SK-MEL-5 (cell line): Measurements from ENCODE around the gene PLEKHG1. TPM values are rescaled to one million over a fixed set of nuclear protein-coding genes. Genes with fewer than 3 reads are reported as not detected.

Source experiments
- DNase-seq: peaks from one replicate; pipeline ENCODE4 v3.0.0-alpha.2; 2016; ENCODE audit warnings: low read depth, low spot score
- in situ Hi-C: cut with HindIII; loops from 2 replicates; pipeline ENCODE4 v1.10.0; 2016; ENCODE audit warnings: low sequenced_read_pairs, high pct_unique_total_duplicates, low pct_unique_long_range_greater_than_20kb
- total RNA-seq: library from RNA; depleted of rRNA; stranded (reverse); fragments of >200 nt; shearing (Covaris generic); gene quantifications from 2 replicates; pipeline ENCODE4 v1.2.3, GENCODE V29; 2014

Gene PLEKHG1
- total RNA-seq, 1 experiment from 2014 or later, result 3.5 TPM

GRCh38 chr6:150606647-150607328 lies 7.1 kb downstream of the PLEKHG1 start:
- in situ Hi-C loops, result no loop called here
- DNase-seq, result no peak

GRCh38 chr6:150607329-150607650 lies 7.6 kb downstream of the PLEKHG1 start:
- in situ Hi-C loops, result no loop called here
- no peak for DNase-seq

DNA sequence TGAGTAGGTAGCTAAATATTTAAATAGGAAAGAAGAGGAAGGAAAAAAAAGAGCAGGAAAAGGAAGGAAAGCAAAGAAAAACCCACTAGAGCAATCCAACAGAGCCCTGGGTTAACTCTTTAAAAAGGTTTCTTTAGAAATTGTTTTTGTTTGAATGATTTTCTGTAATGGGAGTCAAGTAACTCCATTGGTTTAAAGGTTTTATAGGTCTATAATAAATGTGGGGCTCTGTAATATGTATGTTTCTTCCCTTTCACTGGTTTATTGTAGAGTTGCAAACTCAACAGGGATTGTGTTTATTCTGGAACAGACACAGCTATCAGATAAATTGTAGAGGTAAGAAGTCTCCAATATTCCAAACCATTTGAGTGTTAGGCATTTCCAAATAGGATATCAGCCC lies 10.9 kb downstream of the PLEKHG1 start:
- in situ Hi-C loops, result no loop called here

GRCh38 chr6:150613269-150613668 lies 13.6 kb downstream of the PLEKHG1 start:
- no peak for DNase-seq
- in situ Hi-C loops, result no loop called here

More for the DNA sequence above, 10.9 kb downstream of the PLEKHG1 start:
- DNase-seq, result no peak

DNA sequence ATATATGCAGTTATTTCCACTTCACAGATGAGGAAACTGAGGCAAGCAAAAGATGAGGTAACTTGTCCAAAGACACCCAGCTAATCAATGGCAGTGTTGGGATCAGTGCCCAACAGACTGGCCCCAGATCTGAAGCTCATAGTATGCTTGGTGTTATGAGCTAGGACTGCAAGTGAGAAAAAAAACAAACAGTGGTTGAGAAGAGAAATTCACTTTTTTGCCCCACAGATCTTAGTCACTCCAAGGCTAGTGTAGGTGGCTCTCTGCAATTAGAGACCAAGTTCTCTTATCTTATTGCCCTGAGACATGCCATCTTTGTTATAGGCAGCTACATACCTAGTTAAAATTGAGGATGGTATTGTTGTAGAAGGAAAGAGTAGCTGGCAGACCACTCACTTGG lies 16.3 kb downstream of the PLEKHG1 start:
- in situ Hi-C loops, result no loop called here

GRCh38 chr6:150616586-150616985 lies 16.9 kb downstream of the PLEKHG1 start:
- DNase-seq, result no peak
- in situ Hi-C loops, result no loop called here

More for the DNA sequence above, 16.3 kb downstream of the PLEKHG1 start:
- no peak for DNase-seq

DNA sequence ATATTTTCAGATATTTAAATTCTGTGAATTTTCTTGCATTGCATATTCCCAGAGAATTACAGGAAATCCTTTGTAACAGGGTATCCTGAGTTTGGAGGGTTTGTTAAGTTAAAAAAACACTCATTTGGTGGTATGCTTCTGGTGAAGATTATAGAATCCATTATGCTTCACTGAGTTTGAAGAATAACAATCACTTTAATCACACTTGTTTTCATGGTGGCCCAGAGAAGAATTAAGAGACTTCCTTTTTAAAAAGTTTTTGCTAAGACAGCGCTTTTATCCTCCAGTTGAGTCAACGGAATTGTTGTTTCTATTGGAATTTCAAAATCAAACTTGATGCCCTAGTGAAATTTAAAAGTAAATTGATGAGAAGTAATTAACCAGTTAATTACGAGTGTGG lies 17.4 kb downstream of the PLEKHG1 start:
- in situ Hi-C loops, result no loop called here
- no peak for DNase-seq

DNA sequence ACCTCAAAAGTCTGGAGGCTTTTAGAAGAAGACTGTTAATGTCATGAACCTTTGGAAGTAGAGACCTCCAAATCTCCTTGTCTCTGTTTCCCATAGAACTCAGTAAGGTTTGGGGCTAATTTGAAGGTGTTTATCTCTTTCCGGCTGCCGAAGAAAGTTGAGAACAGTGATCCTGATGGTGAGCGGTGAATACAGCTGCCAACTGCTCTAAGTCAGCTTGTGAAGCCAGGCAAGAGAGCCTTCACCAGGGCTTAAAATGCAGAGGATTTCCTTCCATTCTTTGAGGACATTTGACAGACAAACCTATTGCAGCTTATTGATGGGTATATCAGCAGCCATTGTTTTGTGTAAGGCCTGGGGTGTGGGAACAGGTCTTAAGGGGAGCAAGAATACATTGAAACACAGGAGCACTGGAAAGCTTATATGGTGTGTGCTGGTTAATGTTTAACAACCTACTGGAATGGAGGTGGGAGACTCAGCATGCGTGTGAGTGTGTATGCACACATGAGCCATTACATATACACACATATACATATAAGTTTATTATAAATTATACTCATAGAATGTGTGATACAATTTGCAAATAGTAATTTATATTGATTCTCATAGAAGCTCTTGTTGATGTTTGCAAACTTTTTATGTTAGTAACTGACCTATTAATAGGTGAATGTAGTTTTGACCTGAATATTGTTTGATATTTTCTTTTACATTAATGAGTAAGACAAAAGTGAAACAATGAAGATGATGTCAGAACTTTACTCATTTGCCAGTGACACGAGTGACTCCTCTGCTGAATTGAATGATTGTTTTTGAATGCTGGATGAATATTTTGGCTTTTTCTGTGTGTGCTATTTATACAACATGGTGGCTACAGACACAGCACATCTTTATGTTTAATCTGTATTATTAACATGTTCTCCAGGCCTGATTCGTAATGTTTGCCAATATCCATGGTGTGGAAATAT lies 18.1 kb downstream of the PLEKHG1 start:
- peak; percentile 11 for DNase-seq
- in situ Hi-C loops, result no loop called here

DNA sequence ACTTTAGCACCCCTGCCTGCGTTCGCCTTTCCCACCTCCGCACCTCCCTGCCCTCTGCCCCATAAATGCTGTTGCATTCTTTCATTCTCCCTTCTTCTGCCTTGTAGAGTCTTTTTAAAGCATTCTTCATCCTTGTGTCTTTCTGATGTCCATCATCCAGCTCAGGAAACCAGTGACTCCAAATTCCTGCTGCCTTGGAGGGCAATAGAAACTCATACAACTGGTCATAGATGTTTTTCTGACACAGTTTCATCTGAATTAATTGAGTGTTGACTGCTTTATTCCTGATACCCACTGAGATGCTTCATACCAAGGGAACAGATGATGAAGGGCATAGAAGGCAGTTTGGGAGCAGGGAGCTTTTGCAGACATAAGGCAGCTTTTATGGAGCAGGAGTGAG lies 19.6 kb downstream of the PLEKHG1 start:
- DNase-seq, result no peak
- in situ Hi-C loops, result no loop called here

DNA sequence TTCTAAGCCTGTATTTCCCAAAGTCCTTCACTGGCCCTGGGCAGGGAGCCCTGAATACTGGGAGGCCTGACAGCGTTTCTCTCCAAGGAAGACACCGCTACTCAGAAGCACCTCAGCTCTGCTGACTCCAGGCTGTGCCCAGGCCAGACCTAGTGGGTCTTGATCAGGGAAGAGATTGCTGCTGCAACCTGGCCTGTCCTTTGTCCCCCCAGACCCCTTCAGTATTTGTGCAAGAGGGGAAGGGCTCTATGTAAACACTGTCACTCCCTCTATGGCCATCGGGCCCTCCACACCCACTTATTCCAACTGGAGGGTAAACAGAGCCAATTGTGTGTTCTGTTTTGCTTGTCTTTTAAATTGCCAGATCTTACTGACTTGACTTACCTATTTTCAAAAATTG lies 20.6 kb downstream of the PLEKHG1 start:
- no peak for DNase-seq
- in situ Hi-C loops, result no loop called here

DNA sequence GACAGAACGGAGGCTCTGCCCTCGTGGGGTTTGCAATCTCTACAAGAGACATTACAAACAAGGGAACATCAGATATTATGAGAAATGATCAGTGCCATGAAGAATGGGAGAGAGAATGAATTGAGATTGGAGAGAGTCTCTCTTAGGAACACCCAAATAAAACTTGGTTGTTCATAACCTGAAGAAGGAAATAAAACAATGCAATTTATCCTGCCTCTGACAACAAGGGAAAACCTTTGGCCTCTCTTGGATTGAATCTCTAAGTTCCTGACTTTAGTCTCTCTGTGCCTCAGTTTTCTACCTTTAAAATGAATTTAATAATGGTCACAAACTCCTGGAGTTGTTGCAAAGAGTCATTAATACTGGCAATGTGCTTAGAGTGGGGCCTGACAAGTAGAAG lies 21.1 kb downstream of the PLEKHG1 start:
- no peak for DNase-seq
- in situ Hi-C loops, result no loop called here

GRCh38 chr6:150622476-150622875 lies 22.8 kb downstream of the PLEKHG1 start:
- in situ Hi-C loops, result no loop called here
- no peak for DNase-seq

DNA sequence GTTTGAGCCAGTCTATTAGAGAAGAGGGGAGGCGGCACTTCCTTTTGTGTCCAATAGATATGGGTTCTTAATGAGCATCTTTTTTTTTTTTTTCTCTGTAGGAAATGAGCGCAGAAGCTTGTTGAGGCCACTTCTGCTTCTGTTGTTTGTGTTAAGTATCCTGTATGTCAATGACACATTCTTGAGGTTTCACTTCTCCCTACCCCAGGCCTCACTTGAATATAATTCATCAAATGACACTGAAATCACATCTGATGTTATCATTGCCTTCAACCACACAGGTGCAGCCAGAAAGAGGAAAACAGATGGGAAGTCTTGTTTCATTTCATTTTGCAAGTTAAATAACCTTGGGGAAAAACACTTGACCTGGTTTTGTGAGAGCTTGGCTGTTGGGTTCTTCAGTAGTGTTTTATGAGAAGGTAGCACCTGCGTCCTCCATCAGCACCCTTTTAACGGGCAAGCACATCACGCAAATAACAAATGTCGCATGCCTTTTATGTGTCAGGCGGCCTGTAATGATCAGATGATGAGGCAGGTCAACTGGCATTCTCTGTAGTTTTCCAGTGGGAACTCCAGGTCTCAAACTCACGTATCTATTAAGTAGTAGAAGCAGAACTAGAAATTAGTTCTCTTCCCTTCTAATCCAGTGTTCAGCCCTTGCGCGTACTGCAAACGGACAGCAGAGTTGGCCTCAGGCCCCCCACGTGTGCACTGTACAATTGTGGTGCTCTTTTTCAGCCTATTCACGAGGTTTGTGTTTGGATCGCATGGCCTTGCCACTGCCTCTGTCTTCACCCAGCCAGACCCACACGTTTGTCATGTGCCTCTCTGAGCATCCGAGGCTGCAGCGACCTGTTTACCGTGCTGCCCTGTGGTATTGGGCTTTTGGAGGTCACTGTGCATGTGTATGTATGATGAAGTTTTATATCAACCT lies 23.5 kb downstream of the PLEKHG1 start:
- DNase-seq, result no peak
- in situ Hi-C loops, result no loop called here

GRCh38 chr6:150624191-150624590 lies 24.5 kb downstream of the PLEKHG1 start:
- in situ Hi-C loops, result no loop called here
- no peak for DNase-seq

- in situ Hi-C loops, result no loop called here
- no peak for DNase-seq
Observed at GRCh38 chr6:150625927-150626326, 26.2 kb downstream of the PLEKHG1 start.

- in situ Hi-C loops, result no loop called here
- DNase-seq, result no peak
Observed at GRCh38 chr6:150627154-150627553, 27.5 kb downstream of the PLEKHG1 start.

DNA sequence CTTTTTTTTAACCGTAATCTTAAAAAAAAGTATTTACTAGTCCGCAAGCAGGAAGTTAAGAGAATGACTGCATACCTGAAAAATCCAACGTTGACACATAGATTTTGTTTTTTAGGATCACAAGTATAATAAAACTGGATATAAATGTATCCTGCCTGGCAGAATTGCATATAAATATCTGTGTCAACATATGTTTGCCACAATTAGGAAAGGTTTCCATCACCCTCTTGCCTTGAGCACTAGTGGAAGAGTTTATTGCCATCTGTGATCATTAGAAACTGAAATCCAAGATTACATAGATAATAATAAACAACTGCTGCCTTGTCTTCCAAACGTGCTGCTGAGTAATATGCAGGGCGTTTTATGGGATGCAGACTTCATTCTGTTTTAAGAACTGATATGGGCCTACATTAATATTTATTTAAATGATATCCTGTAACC lies 27.9 kb downstream of the PLEKHG1 start:
- in situ Hi-C loops, result no loop called here
- no peak for DNase-seq

DNA sequence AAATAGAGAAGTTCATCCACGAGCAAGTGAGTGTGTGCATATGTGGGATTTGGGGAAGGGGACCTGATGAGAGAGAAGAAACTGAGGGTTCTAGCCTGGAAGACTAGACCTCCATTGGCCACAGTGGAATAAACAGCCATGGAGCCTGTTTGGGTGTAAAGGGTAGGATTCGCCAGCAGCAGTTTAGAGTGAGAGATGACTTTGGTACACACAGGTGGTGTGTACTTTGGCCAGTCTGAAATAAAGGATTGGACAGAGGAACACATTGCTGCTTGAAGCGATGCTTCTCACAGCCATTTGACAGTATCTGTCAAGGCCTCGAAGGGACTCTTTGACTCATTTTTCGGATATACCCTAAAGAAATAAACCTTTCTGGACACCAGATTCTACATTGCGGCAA lies 29.2 kb downstream of the PLEKHG1 start:
- in situ Hi-C loops, result no loop called here
- DNase-seq, result no peak
